HG02610 (cell line): ENCODE results near the gene ERC1.
"Not testable (repeated sequence)": the region's sequence is repeated elsewhere in the genome, so short reads cannot be mapped to it uniquely, and the experiment has no call there.

Experiments used
- ATAC-seq: cut with Tn5 transposase; IDR thresholded peaks from one replicate; pipeline ENCODE4 v1.9.1; 2021; ENCODE audit warnings: mild to moderate bottlenecking, moderate library complexity; ENCODE audit not compliant: unreplicated experiment

ERC1 gene

GRCh38 chr12:1115484-1116231, 124.6 kb downstream of the ERC1 start:
- no peak for ATAC-seq

- no peak for ATAC-seq
Measured at GRCh38 chr12:1117371-1117770, 126.3 kb downstream of the ERC1 start.

- ATAC-seq: no peak
Measured at GRCh38 chr12:1117970-1118563, 127.0 kb downstream of the ERC1 start.

- ATAC-seq: no peak
Measured at GRCh38 chr12:1122786-1123185, 131.8 kb downstream of the ERC1 start.

- ATAC-seq: no peak
Measured at GRCh38 chr12:1126091-1126490, 135.1 kb downstream of the ERC1 start.

- no peak for ATAC-seq
Measured at GRCh38 chr12:1127021-1127420, 136.0 kb downstream of the ERC1 start.

- ATAC-seq: no peak
Measured at GRCh38 chr12:1130164-1130563, 139.1 kb downstream of the ERC1 start.

GRCh38 chr12:1130571-1130970, 139.5 kb downstream of the ERC1 start:
- ATAC-seq: no peak

- ATAC-seq: no peak
Measured at GRCh38 chr12:1131811-1132224, 140.8 kb downstream of the ERC1 start.

- no peak for ATAC-seq
Measured at GRCh38 chr12:1132311-1132710, 141.3 kb downstream of the ERC1 start.

- no peak for ATAC-seq
Measured at GRCh38 chr12:1138691-1139090, 147.7 kb downstream of the ERC1 start.

- not testable (repeated sequence) for ATAC-seq
Measured at GRCh38 chr12:1146758-1147157, 155.7 kb downstream of the ERC1 start.

GRCh38 chr12:1147821-1148220, 156.8 kb downstream of the ERC1 start:
- no peak for ATAC-seq

GRCh38 chr12:1157046-1157445, 166.0 kb downstream of the ERC1 start:
- ATAC-seq: no peak

GRCh38 chr12:1161197-1161596, 170.2 kb downstream of the ERC1 start:
- no peak for ATAC-seq

GRCh38 chr12:1162081-1162760, 171.2 kb downstream of the ERC1 start:
- ATAC-seq: no peak

- no peak for ATAC-seq
Measured at GRCh38 chr12:1167784-1168183, 176.8 kb downstream of the ERC1 start.

GRCh38 chr12:1170411-1170810, 179.4 kb downstream of the ERC1 start:
- no peak for ATAC-seq

- no peak for ATAC-seq
Measured at GRCh38 chr12:1171657-1172408, 180.8 kb downstream of the ERC1 start.

- no peak for ATAC-seq
Measured at GRCh38 chr12:1173781-1174617, 183.0 kb downstream of the ERC1 start.
